ENCODE results near the gene LZTFL1. TPM values are rescaled to one million over a fixed set of nuclear protein-coding genes. Genes with fewer than 3 reads are reported as not detected.

LZTFL1 gene
- total RNA-seq, 1 experiment from 2014 or later, result 27.6 TPM

Other genes starting within 250 kb of the LZTFL1 start
- gene LIMD1, start 247.4 kb downstream of the LZTFL1 start, total RNA-seq (2014; rRNA removed; shearing (Covaris generic)), result 4.5 and 4.9 TPM in 2 replicates
- gene SACM1L, start 152.7 kb downstream of the LZTFL1 start, total RNA-seq (2014; rRNA removed; shearing (Covaris generic)), result 15.3 and 15.7 TPM in 2 replicates
- not detected in 2 replicates for gene SLC6A20, start 45.6 kb downstream of the LZTFL1 start, total RNA-seq (2014; rRNA removed; shearing (Covaris generic))
- gene CCR9, start 44.4 kb upstream of the LZTFL1 start, total RNA-seq (2014; rRNA removed; shearing (Covaris generic)), result not detected in 2 replicates
- gene CXCR6, start 101.3 kb upstream of the LZTFL1 start, total RNA-seq (2014; rRNA removed; shearing (Covaris generic)), result not detected in 2 replicates
- gene FYCO1, start 153.7 kb upstream of the LZTFL1 start, total RNA-seq (2014; rRNA removed; shearing (Covaris generic)), result 2.6 and 3.3 TPM in 2 replicates
- not detected in 2 replicates for gene XCR1, start 185.4 kb upstream of the LZTFL1 start, total RNA-seq (2014; rRNA removed; shearing (Covaris generic))

Measured in Daoy (cell line).